Chondrocyte (in vitro differentiated cells): ENCODE results near the gene POMP. TPM values are rescaled to one million over a fixed set of nuclear protein-coding genes. Genes with fewer than 3 reads are reported as not detected.

Experiments
- total RNA-seq: library from RNA; stranded (reverse); gene quantifications from 3 replicates; pipeline ENCODE4 v1.2.1, GENCODE V29; 2021

POMP gene
- total RNA-seq, 1 donor from 2014 or later = 85.5 TPM

Other genes with a start within 250 kb of the POMP start
- gene FLT1, start 164.0 kb upstream of the POMP start, total RNA-seq = 0.60 to 1.5 TPM (median 0.65 TPM) in 3 replicates
- 14.0 to 32.5 TPM (median 14.7 TPM) in 3 replicates for gene SLC46A3, start 59.8 kb downstream of the POMP start, total RNA-seq
- gene MTUS2, start 161.2 kb downstream of the POMP start, total RNA-seq = 0.82 to 1.2 TPM (median 0.87 TPM) in 3 replicates